HG03066 (cell line): Measurements from ENCODE around the gene ATP11A.
"Not testable (repeated sequence)": the region's sequence is repeated elsewhere in the genome, so short reads cannot be mapped to it uniquely, and the experiment has no call there.

Source experiments
- ATAC-seq: cut with Tn5 transposase; IDR thresholded peaks from one replicate; pipeline ENCODE4 v1.9.1; 2021; ENCODE audit warnings: low read depth; ENCODE audit not compliant: unreplicated experiment

Gene ATP11A

DNA sequence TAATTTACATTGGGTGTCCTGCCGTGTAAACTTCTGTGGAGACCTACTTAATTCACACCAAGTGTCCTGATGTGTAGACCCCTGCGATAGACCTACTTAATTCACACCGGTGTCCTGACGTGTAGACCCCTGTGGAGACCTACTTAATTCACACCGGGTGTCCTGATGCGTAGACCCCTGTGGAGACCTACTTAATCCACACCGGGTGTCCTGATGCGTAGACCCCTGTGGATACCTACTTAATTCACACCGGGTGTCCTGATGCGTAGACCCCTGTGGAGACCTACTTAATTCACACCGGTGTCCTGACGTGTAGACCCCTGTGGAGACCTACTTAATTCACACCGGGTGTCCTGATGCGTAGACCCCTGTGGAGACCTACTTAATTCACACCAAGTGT lies 97.0 kb downstream of the ATP11A start:
- ATAC-seq: not testable (repeated sequence)

DNA sequence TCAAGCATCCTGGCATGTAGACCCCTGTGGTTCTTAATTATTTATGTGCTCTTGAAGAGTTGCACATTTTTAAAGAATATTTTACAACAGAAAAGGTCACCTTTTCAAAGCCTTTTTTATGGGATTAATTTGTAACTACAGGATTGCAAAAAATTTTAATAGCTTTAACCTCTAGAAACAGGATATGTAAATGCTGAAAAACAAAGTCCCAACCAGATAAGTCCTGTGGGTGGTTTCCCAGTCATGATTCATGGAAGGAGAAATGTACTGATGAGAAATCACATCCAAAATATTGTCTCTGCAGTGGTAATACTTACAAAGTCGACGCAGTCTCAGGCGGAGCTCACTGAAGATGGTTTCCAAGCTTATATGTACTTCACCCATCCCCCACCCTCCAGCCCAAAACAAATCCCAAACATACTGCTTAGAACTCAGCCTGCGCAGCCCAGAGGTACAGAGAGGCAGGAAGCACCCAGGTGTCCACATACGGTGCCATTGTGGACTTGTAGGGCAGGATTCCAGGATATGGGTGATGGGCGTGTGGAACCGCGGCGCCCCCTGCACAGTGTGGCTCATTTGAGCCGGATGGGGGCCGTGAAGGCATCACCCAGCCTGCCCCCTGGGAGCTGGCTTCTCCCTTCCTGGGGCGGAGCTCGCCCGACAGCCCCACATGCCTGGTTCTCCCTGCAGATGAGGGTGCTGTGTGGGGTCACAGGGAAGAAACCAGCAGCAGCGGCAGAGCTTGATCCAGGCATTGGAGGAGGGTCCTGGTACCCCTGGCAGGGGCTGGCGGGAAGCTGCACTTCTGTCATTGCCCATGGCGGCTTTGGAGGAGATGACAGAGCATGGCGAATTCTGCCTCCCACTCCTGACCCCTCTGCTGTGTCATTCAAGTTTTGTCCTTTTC lies 101.2 kb downstream of the ATP11A start:
- ATAC-seq: no peak

GRCh38 chr13:112791663-112792440 lies 102.0 kb downstream of the ATP11A start:
- ATAC-seq: no peak

GRCh38 chr13:112792511-112792910 lies 102.7 kb downstream of the ATP11A start:
- ATAC-seq: no peak

- ATAC-seq: no peak
Measured at GRCh38 chr13:112793545-112794445, 104.0 kb downstream of the ATP11A start.

GRCh38 chr13:112795277-112795676 lies 105.4 kb downstream of the ATP11A start:
- ATAC-seq: no peak

GRCh38 chr13:112796190-112796915 lies 106.5 kb downstream of the ATP11A start:
- ATAC-seq: no peak

DNA sequence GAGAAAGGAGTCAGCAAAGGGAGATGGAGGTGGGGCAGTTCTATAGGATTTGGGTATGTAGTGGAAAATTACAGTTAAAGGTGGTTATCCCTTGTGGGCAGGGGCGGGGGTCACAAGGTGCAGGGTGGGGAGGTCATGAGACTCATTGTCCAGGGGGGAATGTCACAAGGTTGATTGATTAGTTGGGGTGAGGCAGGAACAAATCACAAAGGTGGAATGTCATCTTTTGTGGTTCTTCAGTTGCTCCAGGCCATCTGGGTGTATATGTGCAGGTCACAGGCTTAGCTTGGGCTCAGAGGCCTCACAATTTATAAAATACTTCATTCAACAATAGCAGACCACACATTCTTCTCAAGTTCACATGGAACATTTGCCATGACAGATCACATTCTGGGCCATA lies 109.6 kb downstream of the ATP11A start:
- no peak for ATAC-seq

DNA sequence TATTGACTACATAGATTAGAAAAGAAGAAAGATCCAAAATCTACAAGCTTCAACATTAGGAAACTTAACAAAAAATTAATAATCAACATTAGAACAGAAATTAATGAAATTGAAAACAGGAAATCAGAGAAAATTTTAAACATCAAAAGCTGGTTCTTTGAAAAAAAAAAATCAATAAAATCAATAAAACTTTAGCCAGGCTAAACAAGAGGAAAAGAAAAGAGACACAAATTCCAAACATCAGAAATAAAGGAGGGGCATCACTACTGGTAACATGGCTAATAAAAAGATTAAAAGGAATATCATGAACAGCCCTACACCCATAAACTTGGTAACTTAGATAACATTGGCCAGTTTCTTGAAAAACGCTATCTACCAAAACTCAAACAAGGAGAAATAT lies 110.2 kb downstream of the ATP11A start:
- no peak for ATAC-seq

DNA sequence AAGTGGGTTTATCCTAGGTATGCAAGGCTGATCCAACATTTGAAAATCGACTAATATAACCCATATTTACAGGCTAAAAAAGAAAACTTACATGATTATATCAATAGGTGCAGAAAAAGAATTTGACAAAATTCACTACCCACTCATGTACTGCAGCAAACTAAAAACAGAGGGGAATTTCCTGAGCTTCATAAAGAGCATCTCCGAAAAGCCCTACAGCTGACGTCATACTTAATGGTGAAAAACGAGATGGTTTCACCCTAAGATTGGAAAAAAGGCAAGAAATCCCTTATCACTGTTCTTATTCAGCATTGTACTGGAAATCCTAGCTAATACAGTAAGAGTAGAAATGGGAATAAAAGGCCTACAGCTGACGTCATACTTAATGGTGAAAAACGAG lies 111.0 kb downstream of the ATP11A start:
- not testable (repeated sequence) for ATAC-seq

GRCh38 chr13:112802802-112803195 lies 113.0 kb downstream of the ATP11A start:
- peak; percentile 55 for ATAC-seq

GRCh38 chr13:112803422-112803821 lies 113.6 kb downstream of the ATP11A start:
- peak; percentile 52 for ATAC-seq

DNA sequence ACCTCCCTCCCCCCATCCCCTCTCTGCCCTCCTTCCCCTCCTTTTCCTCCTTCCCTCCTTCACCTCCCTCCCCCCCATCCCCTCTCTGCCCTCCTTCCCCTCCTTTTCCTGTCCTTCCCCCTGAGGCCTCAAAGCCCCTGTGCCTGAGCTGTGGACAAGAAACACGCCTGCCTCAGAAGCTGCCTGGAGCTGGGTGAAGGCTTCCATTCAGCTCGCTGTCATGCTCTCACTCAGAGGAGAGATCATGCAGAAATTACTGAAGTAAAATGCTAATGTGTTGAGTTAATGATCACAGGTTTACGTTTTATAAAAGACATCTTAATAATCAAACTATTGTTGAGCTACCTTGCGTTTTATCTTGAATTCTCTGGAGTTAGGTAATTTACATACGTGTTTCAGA lies 114.5 kb downstream of the ATP11A start:
- no peak for ATAC-seq

DNA sequence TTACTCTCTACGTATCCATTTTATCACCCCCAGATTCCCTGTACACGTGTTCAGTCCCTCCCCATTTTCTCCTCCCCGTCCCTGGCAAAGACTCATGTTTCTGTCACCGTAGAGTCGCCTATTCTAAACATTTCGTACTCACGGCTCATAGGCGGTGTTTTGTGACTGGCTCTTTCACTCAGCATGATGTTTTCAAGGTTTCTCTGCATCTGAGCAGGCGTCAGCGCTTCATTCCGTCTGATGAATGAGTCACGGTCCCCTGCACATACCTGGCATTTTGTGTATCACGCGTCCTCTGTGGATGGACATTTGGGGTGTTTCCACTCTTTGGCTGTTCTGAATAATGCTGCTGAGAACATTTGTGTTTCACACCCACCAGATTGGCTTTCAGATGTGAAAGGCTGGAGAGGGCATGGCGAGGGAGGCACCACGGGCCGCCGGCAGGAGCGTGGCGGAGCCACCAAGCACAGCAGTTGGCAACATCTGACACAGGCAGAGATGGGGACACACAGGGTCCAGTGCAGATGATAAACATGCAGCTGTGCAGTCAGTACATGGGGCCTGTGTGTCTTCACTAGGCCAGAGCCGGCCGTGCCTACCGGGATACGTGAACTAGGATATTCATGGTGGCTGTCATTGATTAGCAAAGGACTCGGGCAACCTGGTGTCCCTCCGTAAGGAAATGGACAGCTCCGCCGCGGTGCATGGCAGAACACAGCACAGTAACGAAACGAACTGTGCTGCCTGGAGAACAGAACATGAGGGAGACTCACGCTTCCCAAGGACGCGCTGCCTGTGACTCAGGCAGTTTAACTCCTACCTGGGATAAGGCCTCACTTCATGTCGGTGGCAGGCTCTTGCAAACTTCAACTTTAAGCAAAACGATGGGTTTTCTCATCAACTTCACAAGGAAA lies 117.2 kb downstream of the ATP11A start:
- ATAC-seq: no peak

DNA sequence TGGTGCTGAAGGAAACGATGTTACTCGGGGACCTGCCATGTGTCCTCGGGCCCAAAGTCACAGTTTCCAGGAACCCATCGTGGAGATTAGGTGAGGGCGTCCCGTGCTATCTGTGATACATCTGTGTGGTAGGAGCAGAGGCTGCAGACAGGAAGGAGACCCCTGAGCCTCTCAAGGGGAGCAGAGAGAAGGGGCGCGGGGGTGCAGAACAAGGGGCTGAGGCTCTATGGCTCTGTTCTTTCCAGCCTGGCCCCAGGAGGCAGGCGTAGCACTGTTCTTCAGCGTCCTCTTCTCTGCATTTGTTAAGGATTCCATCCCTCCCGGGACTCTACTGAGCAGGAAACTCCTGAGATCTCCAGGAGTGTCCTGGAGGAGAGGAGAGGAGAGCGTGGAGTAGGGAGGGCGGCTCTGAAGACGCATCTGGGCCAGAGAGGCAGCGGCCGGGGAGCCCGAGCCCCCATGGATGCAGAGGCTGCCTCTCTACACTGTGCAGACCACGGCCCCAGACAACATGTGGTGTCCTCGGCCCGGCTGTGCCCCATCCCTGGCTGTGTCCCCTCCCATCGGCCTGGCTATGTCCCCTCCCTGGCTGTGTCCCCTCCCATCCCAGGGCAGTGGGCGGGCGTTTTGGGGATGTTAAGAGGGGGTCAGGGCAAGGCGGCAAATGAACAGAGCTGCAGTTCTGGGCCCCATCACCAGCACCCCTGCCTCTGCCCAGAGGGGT lies 118.0 kb downstream of the ATP11A start:
- ATAC-seq: no peak

DNA sequence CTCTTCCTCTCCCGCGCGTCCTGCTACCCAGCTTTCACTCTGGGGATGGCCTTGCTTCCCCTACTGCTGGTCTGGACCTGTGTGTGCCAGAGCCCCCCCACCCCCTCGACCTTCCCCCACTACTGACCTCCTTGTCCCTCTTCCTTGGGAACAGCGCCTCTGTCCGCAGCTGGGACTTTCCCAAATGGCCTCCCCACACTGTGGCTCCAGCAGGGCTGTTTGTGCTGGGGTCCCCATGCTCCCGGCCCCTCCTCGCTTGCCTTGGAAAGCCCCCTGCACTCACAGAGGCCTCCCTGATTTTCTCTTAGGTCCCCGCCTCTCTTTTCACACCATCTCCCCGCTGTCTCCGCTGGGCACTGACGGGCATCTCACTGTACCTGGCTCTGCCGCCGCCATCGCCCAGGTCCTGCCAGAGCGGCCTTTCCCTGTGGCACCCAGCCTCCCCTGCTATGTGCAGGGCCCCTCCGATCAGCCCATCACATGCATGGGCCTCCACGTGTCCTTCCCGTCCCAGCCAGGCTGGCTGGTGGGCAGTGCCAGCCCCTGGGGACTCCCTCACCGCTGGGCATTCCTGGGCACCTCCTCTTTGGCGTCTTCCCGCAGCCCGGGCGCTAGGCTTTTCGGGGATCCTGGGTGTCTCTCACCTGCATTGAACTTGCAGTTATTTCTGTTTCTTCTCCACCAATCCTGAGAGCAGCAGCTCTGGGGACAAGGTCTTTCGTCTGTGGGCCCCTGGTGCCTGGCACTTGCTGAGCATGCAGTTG lies 118.7 kb downstream of the ATP11A start:
- no peak for ATAC-seq
